Stimulated activated CD8-positive, alpha-beta memory T cell treated with anti-CD3 and anti-CD28 coated beads, Interleukin-7, amount 100 ng/mL, for 24 hours (primary cell): ENCODE results near the gene TC2N.
"Not testable (repeated sequence)": the region's sequence is repeated elsewhere in the genome, so short reads cannot be mapped to it uniquely, and the experiment has no call there.

Source experiments
- DNase-seq: peaks from one replicate; pipeline ENCODE4 v3.0.0-alpha.2; 2020; ENCODE audit warnings: low read depth

TC2N gene

GRCh38 chr14:91834571-91834970, 32.8 kb downstream of the TC2N start:
- no peak for DNase-seq

- DNase-seq = no peak
These were observed 36.0 kb downstream of the TC2N start for GRCh38 chr14:91831337-91831736.

GRCh38 chr14:91830777-91831176, 36.6 kb downstream of the TC2N start:
- DNase-seq = no peak

GRCh38 chr14:91829511-91829910, 37.8 kb downstream of the TC2N start:
- DNase-seq = no peak

- DNase-seq = no peak
These were observed 39.6 kb downstream of the TC2N start for GRCh38 chr14:91827746-91828145.

- DNase-seq = no peak
These were observed 49.6 kb downstream of the TC2N start for GRCh38 chr14:91817566-91818325.

- no peak for DNase-seq
These were observed 53.0 kb downstream of the TC2N start for GRCh38 chr14:91814317-91814716.

- DNase-seq = no peak
These were observed 56.6 kb downstream of the TC2N start for GRCh38 chr14:91810699-91811098.

- DNase-seq = no peak
These were observed 60.6 kb downstream of the TC2N start for GRCh38 chr14:91806716-91807115.

- not testable (repeated sequence) for DNase-seq
These were observed 61.2 kb downstream of the TC2N start for GRCh38 chr14:91806094-91806493.

- DNase-seq = no peak
These were observed 61.7 kb downstream of the TC2N start for GRCh38 chr14:91805659-91806058.

- DNase-seq = no peak
These were observed 66.0 kb downstream of the TC2N start for GRCh38 chr14:91801358-91801757.

- no peak for DNase-seq
These were observed 70.6 kb downstream of the TC2N start for GRCh38 chr14:91796617-91797347.

GRCh38 chr14:91793704-91794103, 73.6 kb downstream of the TC2N start:
- DNase-seq = no peak

GRCh38 chr14:91786188-91786587, 81.1 kb downstream of the TC2N start:
- no peak for DNase-seq

- DNase-seq = no peak
These were observed 86.9 kb downstream of the TC2N start for GRCh38 chr14:91780452-91780851.

- no peak for DNase-seq
These were observed 89.1 kb downstream of the TC2N start for GRCh38 chr14:91778217-91778616.

- DNase-seq = no peak
These were observed 92.9 kb downstream of the TC2N start for GRCh38 chr14:91774140-91775096.

- DNase-seq = no peak
These were observed 97.2 kb downstream of the TC2N start for GRCh38 chr14:91770185-91770584.

GRCh38 chr14:91755570-91756295, 111.6 kb downstream of the TC2N start:
- DNase-seq = no peak

- no peak for DNase-seq
These were observed 112.5 kb downstream of the TC2N start for GRCh38 chr14:91754819-91755218.

- no peak for DNase-seq
These were observed 113.2 kb downstream of the TC2N start for GRCh38 chr14:91754185-91754584.
